HL-60 (cell line): Measurements from ENCODE around the gene AHI1.

Experiments used
- DNase-seq, 2 experiments: peaks; one replicate each; pipeline ENCODE4 v3.0.0-alpha.2; 2010 to 2020; ENCODE audit warnings: low read depth in 1 of 2, low spot score in 1 of 2
- H3K27ac ChIP-seq: fragments of 250-450 bp; sonication (Bioruptor Pico); replicated peaks from 2 replicates; pipeline ENCODE4 v1.5.1; 2020; ENCODE audit warnings: mild to moderate bottlenecking, moderate library complexity
- H3K27me3 ChIP-seq: fragments of 250-450 bp; sonication (Bioruptor Pico); 2 replicates; pipeline ENCODE4 v1.5.1; 2021; ENCODE audit warnings: mild to moderate bottlenecking, moderate library complexity; ENCODE audit not compliant: insufficient read depth, poor library complexity, severe bottlenecking
- H3K4me3 ChIP-seq: replicated peaks from 2 replicates; pipeline ENCODE4 v1.5.1; 2011; ENCODE audit warnings: mild to moderate bottlenecking, control low read depth, low read length; ENCODE audit not compliant: insufficient read depth
- CTCF ChIP-seq: IDR thresholded peaks from one replicate; pipeline ENCODE4 v1.5.1; 2011; ENCODE audit warnings: low read length, control low read depth, inconsistent platforms; ENCODE audit not compliant: insufficient read depth
- GABPA ChIP-seq: IDR thresholded peaks from 2 replicates; pipeline ENCODE4 v1.6.1; 2012; ENCODE audit warnings: low read depth
- POLR2AphosphoS5 ChIP-seq: IDR thresholded peaks from 2 replicates; pipeline ENCODE4 v1.6.1; 2012; ENCODE audit warnings: low read depth
- REST ChIP-seq: IDR thresholded peaks from 2 replicates; pipeline ENCODE4 v1.6.1; 2012; ENCODE audit warnings: low read depth; ENCODE audit not compliant: insufficient replicate concordance
- SPI1 ChIP-seq: IDR thresholded peaks from 2 replicates; pipeline ENCODE4 v1.6.1; 2012; ENCODE audit warnings: low read depth, mild to moderate bottlenecking, borderline replicate concordance

Gene AHI1

GRCh38 chr6:135351635-135352034 is 145.9 kb downstream of the AHI1 start:
- TF ChIP-seq REST (no peak), SPI1 (no peak), POLR2AphosphoS5 (no peak), GABPA (no peak), CTCF (no peak)
- DNase-seq, result no peak
- no peak overlapping the region for H3K27ac ChIP-seq
- H3K27me3 ChIP-seq, result no peaks in the 10 kb centered on the region
- no peak overlapping the region for H3K4me3 ChIP-seq

GRCh38 chr6:135347887-135348286 is 149.7 kb downstream of the AHI1 start:
- DNase-seq, result no peak
- no peak overlapping the region for H3K4me3 ChIP-seq
- H3K27ac ChIP-seq, result no peak overlapping the region
- H3K27me3 ChIP-seq, result no peaks in the 10 kb centered on the region
- TF ChIP-seq POLR2AphosphoS5 (no peak), REST (no peak), GABPA (no peak), SPI1 (no peak), CTCF (no peak)

- H3K27me3 ChIP-seq, result no peaks in the 10 kb centered on the region
- H3K4me3 ChIP-seq, result no peak overlapping the region
- H3K27ac ChIP-seq, result no peak overlapping the region
- no peak for TF ChIP-seq REST
- TF ChIP-seq CTCF, result no peak
- no peak for TF ChIP-seq SPI1
- no peak for TF ChIP-seq GABPA
- TF ChIP-seq POLR2AphosphoS5, result no peak
- no peak for DNase-seq
These were observed 150.8 kb downstream of the AHI1 start for GRCh38 chr6:135346747-135347146.
